ENCODE data around the gene SUSD4. TPM values are rescaled to one million over a fixed set of nuclear protein-coding genes. Genes with fewer than 3 reads are reported as not detected.

SUSD4 gene
- total RNA-seq, 6 donors from 2014 or later, result 0.55 to 3.8 (median 2.9) TPM; not detected in 1

- ATAC-seq (ENCODE audit: low FRiP score in 2 of 2), result no peak
- no peak overlapping the region for H3K27ac ChIP-seq
- H3K36me3 ChIP-seq, result no peaks in the 10 kb centered on the region
Observed at GRCh38 chr1:223189903-223190724, 173.9 kb downstream of the SUSD4 start.

GRCh38 chr1:223189525-223189902 lies 174.5 kb downstream of the SUSD4 start:
- TF ChIP-seq POLR2A (IDR thresholded peaks at IDR 0.05) (no peak), EP300 (IDR thresholded peaks at IDR 0.05) (no peak), CTCF (IDR thresholded peaks at IDR 0.05) (no peak), POLR2AphosphoS5 (IDR thresholded peaks at IDR 0.05) (no peak)
- H3K27ac ChIP-seq, result no peak overlapping the region
- H3K36me3 ChIP-seq, result no peaks in the 10 kb centered on the region
- H3K4me1 ChIP-seq, result no peaks in the 10 kb centered on the region
- H3K4me3 ChIP-seq, result no peak overlapping the region
- ATAC-seq (ENCODE audit: low FRiP score in 2 of 2), result peak in 1 of 2 donors; percentile 30
- no peaks in the 10 kb centered on the region for H3K9me3 ChIP-seq
- peak in 1 of 2 donors; percentile 19 for DNase-seq
- 63 to 66% methylated on average over 4 of the region's 4 CpGs for WGBS, 2 donors
- no peaks in the 10 kb centered on the region for H3K27me3 ChIP-seq

More at GRCh38 chr1:223189903-223190724, 173.9 kb downstream of the SUSD4 start:
- H3K4me1 ChIP-seq, result no peaks in the 10 kb centered on the region
- 68 to 74% methylated on average over 10 of the region's 10 CpGs for WGBS, 2 donors
- TF ChIP-seq EP300 (IDR thresholded peaks at IDR 0.05) (no peak), POLR2AphosphoS5 (IDR thresholded peaks at IDR 0.05) (no peak)
- H3K27me3 ChIP-seq, result no peaks in the 10 kb centered on the region
- DNase-seq, result peak in 1 of 2 donors; percentile 18
- H3K9me3 ChIP-seq, result no peaks in the 10 kb centered on the region
- H3K4me3 ChIP-seq, result no peak overlapping the region

- no peak for DNase-seq
- ATAC-seq (ENCODE audit: low FRiP score in 2 of 2), result no peak
- no peaks in the 10 kb centered on the region for H3K4me1 ChIP-seq
- H3K4me3 ChIP-seq, result no peak overlapping the region
- H3K36me3 ChIP-seq, result no peaks in the 10 kb centered on the region
- WGBS, 2 donors, result 74 to 91% methylated on average over 5 of the region's 5 CpGs
- no peaks in the 10 kb centered on the region for H3K27me3 ChIP-seq
- no peak overlapping the region for H3K27ac ChIP-seq
- H3K9me3 ChIP-seq, result no peaks in the 10 kb centered on the region
- TF ChIP-seq CTCF (IDR thresholded peaks at IDR 0.05), result no peak
- no peak for TF ChIP-seq EP300 (IDR thresholded peaks at IDR 0.05)
- TF ChIP-seq POLR2A (IDR thresholded peaks at IDR 0.05), result no peak
- no peak for TF ChIP-seq POLR2AphosphoS5 (IDR thresholded peaks at IDR 0.05)
Observed at GRCh38 chr1:223188618-223189356, 175.2 kb downstream of the SUSD4 start.

- no peak overlapping the region for H3K27ac ChIP-seq
- no peaks in the 10 kb centered on the region for H3K36me3 ChIP-seq
- no peak overlapping the region for H3K4me3 ChIP-seq
- ATAC-seq (ENCODE audit: low FRiP score in 2 of 2), result no peak
- no peaks in the 10 kb centered on the region for H3K9me3 ChIP-seq
- peaks cover 0 to under 1% (median 0%) of the 10 kb centered on the region in 4 donors for H3K4me1 ChIP-seq
- TF ChIP-seq EP300 (IDR thresholded peaks at IDR 0.05) (no peak), POLR2AphosphoS5 (IDR thresholded peaks at IDR 0.05) (no peak)
- WGBS, 2 donors, result 94 to 96% methylated on average over 3 of the region's 3 CpGs
- DNase-seq, result no peak
- H3K27me3 ChIP-seq, result no peaks in the 10 kb centered on the region
Observed at GRCh38 chr1:223186800-223187199, 177.2 kb downstream of the SUSD4 start.

- Histone ChIP-seq H3K27ac (no peak overlapping the region), H3K9me3 (no peaks in the 10 kb centered on the region), H3K36me3 (no peaks in the 10 kb centered on the region), H3K4me3 (no peak overlapping the region), H3K4me1 (peaks cover 17 to 24% (median 21%) of the 10 kb centered on the region in 4 donors), H3K27me3 (no peaks in the 10 kb centered on the region)
- WGBS, 2 donors, result 91 to 92% methylated on average over 9 of the region's 9 CpGs
- no peak for ATAC-seq (ENCODE audit: low FRiP score in 2 of 2)
- TF ChIP-seq POLR2AphosphoS5 (IDR thresholded peaks at IDR 0.05), result no peak
- TF ChIP-seq POLR2A (IDR thresholded peaks at IDR 0.05), result no peak
- no peak for TF ChIP-seq EP300 (IDR thresholded peaks at IDR 0.05)
- no peak for TF ChIP-seq CTCF (IDR thresholded peaks at IDR 0.05)
- DNase-seq, result no peak
Observed at GRCh38 chr1:223183268-223183862, 180.6 kb downstream of the SUSD4 start.

Data from upper lobe of left lung (tissue), 6 donors.